K562 (cell line): ENCODE measurements around the gene HK1. TPM values are rescaled to one million over a fixed set of nuclear protein-coding genes. Genes with fewer than 3 reads are reported as not detected.

Experiments used
- ATF7 ChIP-seq: fragments of 450-650 bp; IDR thresholded peaks from 2 replicates; pipeline ENCODE4 v1.7.1; 2014; ENCODE audit warnings: mild to moderate bottlenecking, moderate library complexity
- CSDE1 ChIP-seq, 2 experiments: fragments of 450-650 bp; IDR thresholded peaks; 2 replicates each; pipeline ENCODE4 v1.6.1; 2016; ENCODE audit warnings: mild to moderate bottlenecking in 1 of 2
- DACH1 ChIP-seq: fragments of 450-650 bp; IDR thresholded peaks from 2 replicates; pipeline ENCODE4 v1.6.1; 2018; ENCODE audit not compliant: partially characterized antibody
- ELF1 ChIP-seq: fragments of 200-800 bp; sonication (Bioruptor generic); IDR thresholded peaks from 2 replicates; pipeline ENCODE4 v1.6.1; 2016; ENCODE audit warnings: missing genetic modification characterization, missing compliant biosample characterization
- FOS ChIP-seq: IDR thresholded peaks from 3 replicates; pipeline ENCODE4 v1.6.1; 2011; ENCODE audit not compliant: insufficient read length; ENCODE audit errors: extremely low read depth
- FOSL1 ChIP-seq: fragments of 200-800 bp; sonication (Bioruptor generic); conservative IDR thresholded peaks from 2 replicates; pipeline ENCODE4 v1.6.1; 2016; ENCODE audit warnings: missing genetic modification characterization, missing compliant biosample characterization
- HDAC1 ChIP-seq, 2 experiments: fragments of 450-650 bp; IDR thresholded peaks; 2 replicates each; pipeline ENCODE4 v1.6.1; 2016 to 2017; ENCODE audit warnings: inconsistent platforms in 1 of 2, mild to moderate bottlenecking in 1 of 2, moderate library complexity in 1 of 2
- HDAC8 ChIP-seq: fragments of 450-650 bp; IDR thresholded peaks from 2 replicates; pipeline ENCODE4 v1.6.1; 2016; ENCODE audit warnings: mild to moderate bottlenecking, missing genetic modification characterization, moderate library complexity, missing compliant biosample characterization
- IFI16 ChIP-seq: fragments of 250-450 bp; sonication (Bioruptor Pico); IDR thresholded peaks from 2 replicates; pipeline ENCODE4 v2.1.2; 2022; ENCODE audit warnings: mild to moderate bottlenecking, inconsistent platforms
- MAFF ChIP-seq: IDR thresholded peaks from 2 replicates; pipeline ENCODE4 v1.6.1; 2012; ENCODE audit warnings: low read length, improper control_type of control experiment
- MECOM ChIP-seq: fragments of 250-450 bp; sonication (Bioruptor Pico); IDR thresholded peaks from 2 replicates; pipeline ENCODE4 v1.8.0; 2022; ENCODE audit warnings: inconsistent platforms
- NRF1 ChIP-seq, 2 experiments: fragments of 450-650 bp; IDR thresholded peaks in 1 of 2; conservative IDR thresholded peaks in 1 of 2; 2 replicates each; pipeline ENCODE4 v1.6.1; 2014; ENCODE audit warnings: mild to moderate bottlenecking in 2 of 2
- NUFIP1 ChIP-seq: fragments of 450-650 bp; IDR thresholded peaks from 2 replicates; pipeline ENCODE4 v1.6.1; 2018; ENCODE audit not compliant: partially characterized antibody
- PKNOX1 ChIP-seq: fragments of 450-650 bp; IDR thresholded peaks from 2 replicates; pipeline ENCODE4 v1.6.1; 2016
- POLR2A ChIP-seq: fragments of 450-650 bp; conservative IDR thresholded peaks from 2 replicates; pipeline ENCODE4 v1.6.1; 2016
- RBBP5 ChIP-seq: fragments of 200-600 bp; sonication (generic); IDR thresholded peaks from 2 replicates; pipeline ENCODE4 v1.6.1; 2012; ENCODE audit warnings: borderline replicate concordance, mild to moderate bottlenecking, low read length, control low read depth, inconsistent platforms; ENCODE audit not compliant: insufficient read depth, poor library complexity, severe bottlenecking
- RHOXF2B ChIP-seq: fragments of 250-450 bp; sonication (Bioruptor Pico); conservative IDR thresholded peaks from 2 replicates; pipeline ENCODE4 v1.5.1; 2021
- SAP30 ChIP-seq: fragments of 200-600 bp; sonication (generic); IDR thresholded peaks from 2 replicates; pipeline ENCODE4 v1.6.1; 2012; ENCODE audit warnings: borderline replicate concordance, low read depth, mild to moderate bottlenecking, moderate library complexity, low read length, control low read depth, inconsistent platforms; ENCODE audit not compliant: insufficient read depth, poor library complexity, severe bottlenecking
- SIRT6 ChIP-seq: IDR thresholded peaks from one replicate; pipeline ENCODE4 v1.6.1; 2012; ENCODE audit warnings: low read depth, mild to moderate bottlenecking, control low read depth, inconsistent platforms, low read length, moderate library complexity
- ZNF324 ChIP-seq: fragments of 250-450 bp; sonication (Bioruptor Pico); IDR thresholded peaks from 2 replicates; pipeline ENCODE4 v1.4.0; 2020; ENCODE audit warnings: mild to moderate bottlenecking
- ZNF444 ChIP-seq: fragments of 250-450 bp; sonication (Bioruptor Pico); IDR thresholded peaks from 2 replicates; pipeline ENCODE4 v1.4.0; 2020; ENCODE audit warnings: mild to moderate bottlenecking, moderate library complexity
- ZNF551 ChIP-seq: fragments of 250-450 bp; sonication (Bioruptor Pico); IDR thresholded peaks from 2 replicates; pipeline ENCODE4 v1.5.0; 2021; ENCODE audit warnings: mild to moderate bottlenecking, moderate library complexity
- ZNF584 ChIP-seq: fragments of 200-800 bp; sonication (Bioruptor generic); IDR thresholded peaks from 2 replicates; pipeline ENCODE4 v1.6.1; 2016; ENCODE audit warnings: low read depth, mild to moderate bottlenecking, missing genetic modification characterization, missing compliant biosample characterization
- polyA plus RNA-seq, 8 experiments: library from polyadenylated mRNA; depleted of rRNA in 4 of 8; stranded (reverse) in 5 of 8; unstranded in 3 of 8; fragments of >200 nt; fragmentation: Nextera tagmentation in 2 of 8; fragmentation: Illumina TruSeq in 1 of 8; extraction: Ambion mirVana in 2 of 8; extraction: Trizol in 1 of 8; gene quantifications; 2 replicates each; pipeline versions ENCODE4 v1.2.1 to v1.2.3, GENCODE V29; 2011 to 2014; ENCODE audit warnings: inconsistent platforms in 1 of 8, missing spikeins in 1 of 8
- total RNA-seq, 7 experiments: library from RNA; depleted of rRNA in 6 of 7; stranded (reverse); fragments of >200 nt in 6 of 7; fragmentation: Illumina TruSeq in 2 of 7; extraction: Trizol in 2 of 7; gene quantifications; 2 replicates each; pipeline versions ENCODE4 v1.2.1 to v1.2.3, GENCODE V29; 2011 to 2021; ENCODE audit warnings: low replicate concordance in 1 of 7
- TF ChIP-seq, protein P1 (sequence below): fragments of 450-650 bp; formaldehyde crosslinking; conservative IDR thresholded peaks from 2 replicates; pipeline ENCODE4 v1.4.0; 2022; ENCODE audit warnings: mild to moderate bottlenecking, missing genetic modification characterization
- TF ChIP-seq, protein P2 (sequence below), 2 experiments: IDR thresholded peaks; 2 replicates each; pipeline ENCODE4 v1.6.1; 2011; ENCODE audit warnings: borderline replicate concordance in 1 of 2, control low read depth in 1 of 2, low read depth in 1 of 2, low read length in 1 of 2, mild to moderate bottlenecking in 1 of 2, mixed read lengths in 1 of 2, moderate library complexity in 1 of 2; ENCODE audit not compliant: insufficient read depth in 1 of 2, insufficient read length in 1 of 2, poor library complexity in 1 of 2, severe bottlenecking in 1 of 2; ENCODE audit errors: extremely low read depth in 1 of 2
- TF ChIP-seq, protein P3 (sequence below): fragments of 250-450 bp; sonication (Bioruptor Pico); IDR thresholded peaks from 2 replicates; pipeline ENCODE4 v1.8.0; 2021; ENCODE audit warnings: borderline replicate concordance, mild to moderate bottlenecking, moderate library complexity; ENCODE audit not compliant: poor library complexity, severe bottlenecking

HK1 gene
- total and polyA plus RNA-seq, 9 of the 15 experiments (the other 6 are each of a cell fraction or from before 2014, with no cell fraction given), result 29.2 to 444 (median 193) TPM

DNA sequence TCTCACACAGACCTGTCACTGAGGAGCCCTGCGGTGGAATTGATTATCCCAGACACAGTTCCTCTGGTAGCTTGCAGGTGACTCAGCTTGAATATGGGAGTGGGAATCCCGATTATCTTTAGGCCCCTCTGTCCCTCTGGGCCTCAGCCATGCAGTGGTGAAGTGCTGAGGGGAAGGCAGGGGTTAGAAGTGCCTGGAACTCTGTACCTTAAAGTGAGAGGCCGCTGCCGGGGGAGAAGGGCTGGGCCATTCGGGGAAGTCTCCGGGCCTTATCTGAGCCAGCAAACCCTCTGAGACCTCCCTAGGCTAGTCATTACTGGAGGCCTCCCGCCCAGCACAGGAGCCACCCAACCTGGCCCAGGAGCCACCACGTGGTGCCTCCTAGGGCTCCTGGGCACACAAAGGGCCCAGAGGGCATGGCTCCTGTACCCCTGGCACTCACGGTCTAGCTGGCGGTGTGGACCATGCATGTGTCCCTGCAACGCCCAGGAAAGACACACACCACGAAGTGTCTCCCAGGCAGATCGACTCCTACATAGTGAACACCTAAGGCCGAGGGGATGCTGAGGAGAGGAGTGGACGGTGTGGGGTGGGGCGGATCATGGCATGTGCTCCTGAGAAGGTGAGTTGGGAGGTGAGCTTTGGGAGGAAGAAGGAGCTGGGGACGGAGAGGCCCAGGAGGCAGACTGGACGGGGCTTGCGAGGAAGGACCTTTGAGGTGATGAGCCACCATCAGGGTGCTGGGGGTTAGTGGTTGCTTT is 56.2 kb downstream of the HK1 start (continued):
- TF ChIP-seq DACH1 (no peak), ZNF444 (CRISPR knock-in tag) (no peak), FOSL1 (tag) (peak; percentile 57), RHOXF2B (CRISPR knock-in tag) (no peak), ELF1 (tag) (no peak), SIRT6 (no peak), HDAC1 (IDR thresholded peaks at IDR 0.05) (peak in 1 of 2 experiments; percentile 88; a peak in 2 of 4 replicates), HDAC8 (tag) (no peak), PKNOX1 (peak; percentile 82), ZNF584 (CRISPR knock-in tag) (no peak), ATF7 (peak; percentile 82), RBBP5 (peak; percentile 71), POLR2A (peak; percentile 74), ZNF551 (CRISPR knock-in tag) (no peak), NRF1 (conservative IDR thresholded peaks at IDR 0.05 in 1 of 2, IDR thresholded peaks at IDR 0.05 in 1 of 2) (peak in 1 of 2 experiments; percentile 10; a peak in 3 of 4 replicates), NUFIP1 (no peak), FOS (no peak), SAP30 (peak; percentile 53), ZNF324 (CRISPR knock-in tag) (no peak), IFI16 (no peak), MAFF (peak; percentile 67), MECOM (CRISPR knock-in tag) (peak; percentile 43; the same call in 1 of the 2 replicates), CSDE1 (IDR thresholded peaks at IDR 0.05) (no peak)
- TF ChIP-seq, protein P1, sequence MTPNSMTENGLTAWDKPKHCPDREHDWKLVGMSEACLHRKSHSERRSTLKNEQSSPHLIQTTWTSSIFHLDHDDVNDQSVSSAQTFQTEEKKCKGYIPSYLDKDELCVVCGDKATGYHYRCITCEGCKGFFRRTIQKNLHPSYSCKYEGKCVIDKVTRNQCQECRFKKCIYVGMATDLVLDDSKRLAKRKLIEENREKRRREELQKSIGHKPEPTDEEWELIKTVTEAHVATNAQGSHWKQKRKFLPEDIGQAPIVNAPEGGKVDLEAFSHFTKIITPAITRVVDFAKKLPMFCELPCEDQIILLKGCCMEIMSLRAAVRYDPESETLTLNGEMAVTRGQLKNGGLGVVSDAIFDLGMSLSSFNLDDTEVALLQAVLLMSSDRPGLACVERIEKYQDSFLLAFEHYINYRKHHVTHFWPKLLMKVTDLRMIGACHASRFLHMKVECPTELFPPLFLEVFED (CRISPR knock-in tag), result no peak
- TF ChIP-seq, protein P2, sequence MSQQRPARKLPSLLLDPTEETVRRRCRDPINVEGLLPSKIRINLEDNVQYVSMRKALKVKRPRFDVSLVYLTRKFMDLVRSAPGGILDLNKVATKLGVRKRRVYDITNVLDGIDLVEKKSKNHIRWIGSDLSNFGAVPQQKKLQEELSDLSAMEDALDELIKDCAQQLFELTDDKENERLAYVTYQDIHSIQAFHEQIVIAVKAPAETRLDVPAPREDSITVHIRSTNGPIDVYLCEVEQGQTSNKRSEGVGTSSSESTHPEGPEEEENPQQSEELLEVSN (IDR thresholded peaks at IDR 0.05; ENCODE audit: borderline replicate concordance in 1 of 2, extremely low read depth in 1 of 2, insufficient read depth in 1 of 2, insufficient read length in 1 of 2, low read depth in 1 of 2, low read length in 1 of 2, poor library complexity in 1 of 2, severe bottlenecking in 1 of 2), result peak; percentile 77 to 86
- TF ChIP-seq, protein P3, sequence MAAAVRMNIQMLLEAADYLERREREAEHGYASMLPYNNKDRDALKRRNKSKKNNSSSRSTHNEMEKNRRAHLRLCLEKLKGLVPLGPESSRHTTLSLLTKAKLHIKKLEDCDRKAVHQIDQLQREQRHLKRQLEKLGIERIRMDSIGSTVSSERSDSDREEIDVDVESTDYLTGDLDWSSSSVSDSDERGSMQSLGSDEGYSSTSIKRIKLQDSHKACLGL (CRISPR knock-in tag), result peak; percentile 61
